Liver (tissue), 9 donors: ENCODE results near the gene HOXC11. TPM values are rescaled to one million over a fixed set of nuclear protein-coding genes. Genes with fewer than 3 reads are reported as not detected.

Source experiments
- DNase-seq: peaks from one replicate; pipeline ENCODE4 v3.0.0-alpha.2; 2017; ENCODE audit warnings: low spot score
- H3K27ac ChIP-seq, 2 donors: one replicate each; pipeline ENCODE4 v1.7.0; 2013; ENCODE audit warnings: inconsistent platforms in 2 of 2, low read length in 2 of 2, control low read depth in 1 of 2, low read depth in 1 of 2, mild to moderate bottlenecking in 1 of 2
- H3K27me3 ChIP-seq, 4 donors: one replicate each; pipeline versions ENCODE4 v1.6.1 to v1.7.0; 2013; ENCODE audit warnings: low read length in 3 of 4, inconsistent platforms in 1 of 4, mild to moderate bottlenecking in 1 of 4, moderate library complexity in 1 of 4; ENCODE audit not compliant: control insufficient read depth in 4 of 4, insufficient read depth in 4 of 4
- H3K36me3 ChIP-seq, 4 donors: one replicate each; pipeline versions ENCODE4 v1.6.1 to v1.7.0; 2013; ENCODE audit warnings: low read length in 3 of 4, mild to moderate bottlenecking in 3 of 4, low read depth in 1 of 4, moderate library complexity in 1 of 4; ENCODE audit not compliant: control insufficient read depth in 4 of 4, insufficient read depth in 3 of 4
- H3K4me1 ChIP-seq, 4 donors: one replicate each; pipeline versions ENCODE4 v1.6.1 to v1.7.0; 2013; ENCODE audit warnings: low read length in 3 of 4, mild to moderate bottlenecking in 3 of 4, moderate library complexity in 1 of 4; ENCODE audit not compliant: control insufficient read depth in 4 of 4, insufficient read depth in 4 of 4
- H3K4me3 ChIP-seq, 3 donors: one replicate each; pipeline versions ENCODE4 v1.6.1 to v1.7.0; 2013; ENCODE audit warnings: low read length in 3 of 3, control low read depth in 1 of 3, low read depth in 1 of 3, mild to moderate bottlenecking in 1 of 3
- H3K9ac ChIP-seq, 2 donors: one replicate each; pipeline ENCODE4 v1.7.0; 2013; ENCODE audit warnings: low read length in 2 of 2, mild to moderate bottlenecking in 2 of 2, moderate library complexity in 2 of 2, control low read depth in 1 of 2, low read depth in 1 of 2
- H3K9me3 ChIP-seq, 4 donors: one replicate each; pipeline versions ENCODE4 v1.6.1 to v1.7.0; 2013; ENCODE audit warnings: low read length in 3 of 4; ENCODE audit not compliant: control insufficient read depth in 4 of 4
- EGR1 ChIP-seq, 2 donors: IDR thresholded peaks; 2 replicates each; pipeline ENCODE4 v1.6.1; 2016 to 2018; ENCODE audit warnings: antibody characterized with exemption in 2 of 2, low read depth in 2 of 2
- FOXA1 ChIP-seq: IDR thresholded peaks from 2 replicates; pipeline ENCODE4 v1.6.1; 2016; ENCODE audit warnings: antibody characterized with exemption
- FOXA2 ChIP-seq: IDR thresholded peaks from 2 replicates; pipeline ENCODE4 v1.6.1; 2016; ENCODE audit warnings: antibody characterized with exemption
- GABPA ChIP-seq, 2 donors: IDR thresholded peaks in 1 of 2; conservative IDR thresholded peaks in 1 of 2; 2 replicates each; pipeline ENCODE4 v1.6.1; 2016; ENCODE audit warnings: antibody characterized with exemption in 2 of 2, mild to moderate bottlenecking in 1 of 2, moderate library complexity in 1 of 2
- HNF4A ChIP-seq, 2 donors: conservative IDR thresholded peaks; 2 replicates each; pipeline ENCODE4 v1.6.1; 2016; ENCODE audit warnings: antibody characterized with exemption in 2 of 2, mild to moderate bottlenecking in 2 of 2
- HNF4G ChIP-seq: IDR thresholded peaks from 2 replicates; pipeline ENCODE4 v1.6.1; 2016; ENCODE audit warnings: antibody characterized with exemption
- JUND ChIP-seq, 2 donors: IDR thresholded peaks; 2 replicates each; pipeline ENCODE4 v1.6.1; 2016; ENCODE audit warnings: antibody characterized with exemption in 2 of 2
- NR2F2 ChIP-seq: IDR thresholded peaks from 2 replicates; pipeline ENCODE4 v1.6.1; 2016; ENCODE audit warnings: antibody characterized with exemption
- RAD21 ChIP-seq, 2 donors: IDR thresholded peaks; 2 replicates each; pipeline ENCODE4 v1.6.1; 2016; ENCODE audit warnings: antibody characterized with exemption in 2 of 2, mild to moderate bottlenecking in 2 of 2
- RXRA ChIP-seq, 2 donors: IDR thresholded peaks; 2 replicates each; pipeline ENCODE4 v1.6.1; 2017 to 2018; ENCODE audit warnings: antibody characterized with exemption in 2 of 2, mild to moderate bottlenecking in 1 of 2
- SP1 ChIP-seq: IDR thresholded peaks from 2 replicates; pipeline ENCODE4 v1.6.1; 2018; ENCODE audit warnings: antibody characterized with exemption, mild to moderate bottlenecking
- TAF1 ChIP-seq: conservative IDR thresholded peaks from 2 replicates; pipeline ENCODE4 v1.6.1; 2016; ENCODE audit warnings: antibody characterized with exemption, mild to moderate bottlenecking
- YY1 ChIP-seq: IDR thresholded peaks from 2 replicates; pipeline ENCODE4 v1.6.1; 2016; ENCODE audit warnings: antibody characterized with exemption, mild to moderate bottlenecking
- WGBS: extraction: QIAGEN DNeasy Blood & Tissue Kit; methylation state at CpG from one replicate; pipeline ENCODE4 v1.1.7; 2013; 5-methylcytosine and 5-hydroxymethylcytosine counted together
- polyA plus RNA-seq, 2 donors: library from polyadenylated mRNA; stranded (reverse) in 1 of 2; unstranded in 1 of 2; fragments of 200-250 nt in 1 of 2; fragments of >200 nt in 1 of 2; fragmentation: Nextera tagmentation in 1 of 2; extraction: Ambion mirVana in 1 of 2; gene quantifications; one replicate each; pipeline versions ENCODE4 v1.2.1 to v1.2.3, GENCODE V29; 2013 to 2015
- total RNA-seq, 2 donors: library from RNA; depleted of rRNA; stranded (reverse); fragments of >200 nt; gene quantifications; one replicate each; pipeline ENCODE4 v1.2.3, GENCODE V29; 2014
- TF ChIP-seq, protein P1 (sequence below): IDR thresholded peaks from 2 replicates; pipeline ENCODE4 v1.6.1; 2016; ENCODE audit warnings: antibody characterized with exemption, mild to moderate bottlenecking
- TF ChIP-seq, protein P2 (sequence below): fragments of 150-350 bp; IDR thresholded peaks from 2 replicates; pipeline ENCODE4 v1.5.1; 2017; ENCODE audit warnings: improper control_type of control experiment, low read depth, low read length; ENCODE audit not compliant: missing input control
- TF ChIP-seq, protein P3 (sequence below): IDR thresholded peaks from 2 replicates; pipeline ENCODE4 v1.6.1; 2016; ENCODE audit warnings: antibody characterized with exemption
- TF ChIP-seq, protein P4 (sequence below): IDR thresholded peaks from 2 replicates; pipeline ENCODE4 v1.6.1; 2016; ENCODE audit warnings: antibody characterized with exemption
- TF ChIP-seq, protein P5 (sequence below): IDR thresholded peaks from 2 replicates; pipeline ENCODE4 v1.6.1; 2016; ENCODE audit warnings: antibody characterized with exemption
- donor health status: healthy.
- donor health status: healthy.
- donor health status: healthy.
- donor health status: healthy.
- donor health status: healthy.

The HOXC11 gene
- total and polyA plus RNA-seq, 4 donors = not detected

DNA sequence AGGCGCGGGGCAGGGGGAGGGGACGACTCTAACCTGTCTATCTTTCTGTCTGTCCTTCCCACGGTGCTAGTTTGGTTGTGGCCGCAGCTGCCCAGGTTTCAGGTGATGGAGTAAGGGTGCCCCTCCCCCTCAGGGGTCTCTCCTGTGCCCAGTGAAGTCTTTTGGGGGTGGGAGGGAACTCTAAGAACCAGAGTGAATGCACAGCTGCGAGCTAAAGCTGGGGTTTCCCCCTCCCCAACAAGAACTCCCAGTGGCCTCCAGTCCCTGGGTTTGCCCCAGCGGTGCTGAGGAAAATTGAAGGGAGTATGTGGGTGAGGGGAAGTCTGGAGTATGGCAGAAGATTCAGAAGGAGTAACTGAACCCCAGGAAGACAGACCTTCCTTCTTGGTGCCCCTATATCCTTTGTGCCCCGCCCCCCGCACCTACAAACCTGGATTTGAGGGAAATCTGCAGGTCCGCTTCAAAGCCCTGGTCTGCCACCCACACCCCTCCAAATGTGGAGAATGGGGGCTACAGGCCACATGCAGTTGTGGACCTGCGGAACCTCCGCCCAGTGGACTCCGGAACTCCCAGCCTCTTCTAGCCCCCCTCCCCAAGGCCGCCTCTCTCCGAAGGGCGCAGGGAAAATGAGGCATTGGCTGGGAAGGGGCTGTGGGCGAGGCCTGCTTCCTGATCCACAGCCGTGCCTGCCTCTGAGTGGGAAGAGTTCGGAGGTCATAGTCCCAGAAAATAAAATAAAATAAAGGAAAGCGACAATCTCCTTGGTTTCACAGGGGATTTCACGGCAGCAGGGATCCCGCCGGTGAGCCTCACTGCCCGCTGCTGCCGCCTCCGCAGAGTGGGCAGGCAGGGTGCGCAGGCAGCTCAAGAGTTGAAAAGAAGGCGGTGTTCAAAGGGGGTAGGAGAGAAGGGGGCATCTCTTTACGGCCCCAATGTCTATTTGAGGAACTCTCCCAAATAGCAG lies 23.6 kb downstream of the HOXC11 start:
- no peaks in the 10 kb centered on the region for H3K9me3 ChIP-seq
- 31% methylated on average over 29 of the region's 29 CpGs for WGBS
- no peak for DNase-seq
- peaks cover 13 to 66% (median 21%) of the 10 kb centered on the region in 4 donors for H3K27me3 ChIP-seq
- no peaks in the 10 kb centered on the region for H3K36me3 ChIP-seq
- H3K4me1 ChIP-seq = peaks cover 15 to 27% (median 19%) of the 10 kb centered on the region in 4 donors
- TF ChIP-seq GABPA (IDR thresholded peaks at IDR 0.05 in 1 of 2, conservative IDR thresholded peaks at IDR 0.05 in 1 of 2) = no peak
- TF ChIP-seq, protein P1, sequence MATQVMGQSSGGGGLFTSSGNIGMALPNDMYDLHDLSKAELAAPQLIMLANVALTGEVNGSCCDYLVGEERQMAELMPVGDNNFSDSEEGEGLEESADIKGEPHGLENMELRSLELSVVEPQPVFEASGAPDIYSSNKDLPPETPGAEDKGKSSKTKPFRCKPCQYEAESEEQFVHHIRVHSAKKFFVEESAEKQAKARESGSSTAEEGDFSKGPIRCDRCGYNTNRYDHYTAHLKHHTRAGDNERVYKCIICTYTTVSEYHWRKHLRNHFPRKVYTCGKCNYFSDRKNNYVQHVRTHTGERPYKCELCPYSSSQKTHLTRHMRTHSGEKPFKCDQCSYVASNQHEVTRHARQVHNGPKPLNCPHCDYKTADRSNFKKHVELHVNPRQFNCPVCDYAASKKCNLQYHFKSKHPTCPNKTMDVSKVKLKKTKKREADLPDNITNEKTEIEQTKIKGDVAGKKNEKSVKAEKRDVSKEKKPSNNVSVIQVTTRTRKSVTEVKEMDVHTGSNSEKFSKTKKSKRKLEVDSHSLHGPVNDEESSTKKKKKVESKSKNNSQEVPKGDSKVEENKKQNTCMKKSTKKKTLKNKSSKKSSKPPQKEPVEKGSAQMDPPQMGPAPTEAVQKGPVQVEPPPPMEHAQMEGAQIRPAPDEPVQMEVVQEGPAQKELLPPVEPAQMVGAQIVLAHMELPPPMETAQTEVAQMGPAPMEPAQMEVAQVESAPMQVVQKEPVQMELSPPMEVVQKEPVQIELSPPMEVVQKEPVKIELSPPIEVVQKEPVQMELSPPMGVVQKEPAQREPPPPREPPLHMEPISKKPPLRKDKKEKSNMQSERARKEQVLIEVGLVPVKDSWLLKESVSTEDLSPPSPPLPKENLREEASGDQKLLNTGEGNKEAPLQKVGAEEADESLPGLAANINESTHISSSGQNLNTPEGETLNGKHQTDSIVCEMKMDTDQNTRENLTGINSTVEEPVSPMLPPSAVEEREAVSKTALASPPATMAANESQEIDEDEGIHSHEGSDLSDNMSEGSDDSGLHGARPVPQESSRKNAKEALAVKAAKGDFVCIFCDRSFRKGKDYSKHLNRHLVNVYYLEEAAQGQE = no peak
- TF ChIP-seq SP1 = no peak
- TF ChIP-seq JUND (IDR thresholded peaks at IDR 0.05) = no peak
- TF ChIP-seq RXRA (IDR thresholded peaks at IDR 0.05) = no peak
- TF ChIP-seq, protein P2, sequence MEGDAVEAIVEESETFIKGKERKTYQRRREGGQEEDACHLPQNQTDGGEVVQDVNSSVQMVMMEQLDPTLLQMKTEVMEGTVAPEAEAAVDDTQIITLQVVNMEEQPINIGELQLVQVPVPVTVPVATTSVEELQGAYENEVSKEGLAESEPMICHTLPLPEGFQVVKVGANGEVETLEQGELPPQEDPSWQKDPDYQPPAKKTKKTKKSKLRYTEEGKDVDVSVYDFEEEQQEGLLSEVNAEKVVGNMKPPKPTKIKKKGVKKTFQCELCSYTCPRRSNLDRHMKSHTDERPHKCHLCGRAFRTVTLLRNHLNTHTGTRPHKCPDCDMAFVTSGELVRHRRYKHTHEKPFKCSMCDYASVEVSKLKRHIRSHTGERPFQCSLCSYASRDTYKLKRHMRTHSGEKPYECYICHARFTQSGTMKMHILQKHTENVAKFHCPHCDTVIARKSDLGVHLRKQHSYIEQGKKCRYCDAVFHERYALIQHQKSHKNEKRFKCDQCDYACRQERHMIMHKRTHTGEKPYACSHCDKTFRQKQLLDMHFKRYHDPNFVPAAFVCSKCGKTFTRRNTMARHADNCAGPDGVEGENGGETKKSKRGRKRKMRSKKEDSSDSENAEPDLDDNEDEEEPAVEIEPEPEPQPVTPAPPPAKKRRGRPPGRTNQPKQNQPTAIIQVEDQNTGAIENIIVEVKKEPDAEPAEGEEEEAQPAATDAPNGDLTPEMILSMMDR = no peak
- TF ChIP-seq, protein P3, sequence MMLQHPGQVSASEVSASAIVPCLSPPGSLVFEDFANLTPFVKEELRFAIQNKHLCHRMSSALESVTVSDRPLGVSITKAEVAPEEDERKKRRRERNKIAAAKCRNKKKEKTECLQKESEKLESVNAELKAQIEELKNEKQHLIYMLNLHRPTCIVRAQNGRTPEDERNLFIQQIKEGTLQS = no peak
- no peak for TF ChIP-seq YY1
- no peak for TF ChIP-seq FOXA1
- TF ChIP-seq HNF4G = no peak
- no peak for TF ChIP-seq FOXA2
- TF ChIP-seq, protein P4, sequence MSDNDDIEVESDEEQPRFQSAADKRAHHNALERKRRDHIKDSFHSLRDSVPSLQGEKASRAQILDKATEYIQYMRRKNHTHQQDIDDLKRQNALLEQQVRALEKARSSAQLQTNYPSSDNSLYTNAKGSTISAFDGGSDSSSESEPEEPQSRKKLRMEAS = no peak
- TF ChIP-seq EGR1 (IDR thresholded peaks at IDR 0.05; ENCODE audit: low read depth in 2 of 2) = no peak
- TF ChIP-seq NR2F2 = no peak
- TF ChIP-seq, protein P5, sequence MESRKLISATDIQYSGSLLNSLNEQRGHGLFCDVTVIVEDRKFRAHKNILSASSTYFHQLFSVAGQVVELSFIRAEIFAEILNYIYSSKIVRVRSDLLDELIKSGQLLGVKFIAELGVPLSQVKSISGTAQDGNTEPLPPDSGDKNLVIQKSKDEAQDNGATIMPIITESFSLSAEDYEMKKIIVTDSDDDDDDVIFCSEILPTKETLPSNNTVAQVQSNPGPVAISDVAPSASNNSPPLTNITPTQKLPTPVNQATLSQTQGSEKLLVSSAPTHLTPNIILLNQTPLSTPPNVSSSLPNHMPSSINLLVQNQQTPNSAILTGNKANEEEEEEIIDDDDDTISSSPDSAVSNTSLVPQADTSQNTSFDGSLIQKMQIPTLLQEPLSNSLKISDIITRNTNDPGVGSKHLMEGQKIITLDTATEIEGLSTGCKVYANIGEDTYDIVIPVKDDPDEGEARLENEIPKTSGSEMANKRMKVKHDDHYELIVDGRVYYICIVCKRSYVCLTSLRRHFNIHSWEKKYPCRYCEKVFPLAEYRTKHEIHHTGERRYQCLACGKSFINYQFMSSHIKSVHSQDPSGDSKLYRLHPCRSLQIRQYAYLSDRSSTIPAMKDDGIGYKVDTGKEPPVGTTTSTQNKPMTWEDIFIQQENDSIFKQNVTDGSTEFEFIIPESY = no peak
- TF ChIP-seq TAF1 = no peak
- no peak for TF ChIP-seq HNF4A (conservative IDR thresholded peaks at IDR 0.05)
- TF ChIP-seq RAD21 (IDR thresholded peaks at IDR 0.05) = no peak
- H3K9ac ChIP-seq = no peak overlapping the region
- H3K27ac ChIP-seq = no peak overlapping the region
- H3K4me3 ChIP-seq = peak overlapping the region in 2 of 3 donors; percentile 59 to 61
